DMS114 treated with DMSO at 0.1 percent for 48 hours (cell line): ENCODE data around the gene FKBP3.
A peak's percentile ranks its signal among the peaks of the same experiment; 100 is the strongest.
"Not testable (repeated sequence)": the region's sequence is repeated elsewhere in the genome, so short reads cannot be mapped to it uniquely, and the experiment has no call there.

Experiments used
- DNase-seq: peaks from one replicate; lab custom pipeline; 2025; ENCODE audit not compliant: unreplicated experiment; lab: John Stamatoyannopoulos, UW

FKBP3 gene

GRCh38 chr14:45114327-45114726 lies 20.0 kb downstream of the FKBP3 start:
- DNase-seq, result no peak

DNA sequence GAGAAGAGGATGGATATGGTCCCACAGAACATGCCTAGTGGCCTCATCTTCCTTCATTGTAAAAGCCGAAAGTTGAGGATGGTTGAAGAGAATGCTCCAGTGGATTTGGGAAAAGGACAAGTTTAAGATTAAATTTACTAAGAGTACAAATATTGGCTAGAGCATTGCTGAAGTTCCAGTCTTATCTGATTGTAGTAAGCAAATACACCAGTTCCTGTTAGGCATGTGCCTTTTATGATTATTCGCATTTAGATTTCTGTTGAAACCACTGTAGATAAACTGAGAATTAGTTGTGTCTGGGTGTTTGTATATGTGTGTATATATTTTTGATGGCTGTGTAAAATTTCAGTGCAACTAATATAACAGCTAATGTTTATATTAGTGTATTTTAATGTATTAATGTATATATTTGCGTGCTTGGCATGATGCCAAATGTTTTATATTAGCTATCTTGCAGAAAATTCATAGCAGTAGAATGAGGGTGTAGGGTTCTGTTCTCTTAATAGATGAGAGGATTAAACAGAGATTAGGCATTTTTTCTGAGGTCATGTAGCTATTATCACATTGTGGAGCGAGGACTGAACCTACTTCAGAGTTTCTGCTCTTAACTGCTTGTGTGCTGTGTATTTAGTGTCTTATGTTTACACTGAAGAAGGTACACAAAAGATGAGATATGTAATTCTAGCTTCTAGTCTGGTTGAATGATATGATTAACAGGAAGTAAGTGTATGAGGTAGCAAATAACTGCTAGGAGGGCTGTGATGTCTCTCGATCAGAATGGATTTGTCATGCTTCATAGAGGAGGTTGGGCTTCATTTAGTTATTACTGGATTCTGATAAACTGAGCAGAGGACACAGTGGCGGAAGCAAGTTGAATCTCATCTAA lies 21.1 kb downstream of the FKBP3 start:
- DNase-seq, result no peak

DNA sequence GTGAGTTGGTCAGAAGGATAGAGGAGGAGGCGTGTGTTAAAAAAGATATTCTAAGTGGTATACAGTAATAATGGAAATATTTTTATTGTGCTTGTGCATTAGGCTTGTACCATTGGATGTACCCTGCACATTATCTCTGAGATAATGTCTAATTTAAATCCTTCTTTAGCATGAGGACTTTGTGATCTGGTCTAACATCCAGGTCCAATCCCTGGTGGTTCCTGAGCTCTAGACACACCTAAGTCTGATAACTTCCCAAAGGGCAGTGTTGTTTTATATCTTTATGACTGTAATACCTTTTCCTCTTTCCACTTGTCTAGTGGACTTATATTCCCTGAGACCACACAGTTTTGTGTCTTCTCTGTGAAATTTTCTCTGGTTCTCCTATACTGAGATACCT lies 29.7 kb downstream of the FKBP3 start:
- DNase-seq, result no peak

- no peak for DNase-seq
Observed at GRCh38 chr14:45103806-45104205, 30.5 kb downstream of the FKBP3 start.

- no peak for DNase-seq
Observed at GRCh38 chr14:45096218-45096617, 38.1 kb downstream of the FKBP3 start.

- no peak for DNase-seq
Observed at GRCh38 chr14:45095143-45095542, 39.1 kb downstream of the FKBP3 start.

DNA sequence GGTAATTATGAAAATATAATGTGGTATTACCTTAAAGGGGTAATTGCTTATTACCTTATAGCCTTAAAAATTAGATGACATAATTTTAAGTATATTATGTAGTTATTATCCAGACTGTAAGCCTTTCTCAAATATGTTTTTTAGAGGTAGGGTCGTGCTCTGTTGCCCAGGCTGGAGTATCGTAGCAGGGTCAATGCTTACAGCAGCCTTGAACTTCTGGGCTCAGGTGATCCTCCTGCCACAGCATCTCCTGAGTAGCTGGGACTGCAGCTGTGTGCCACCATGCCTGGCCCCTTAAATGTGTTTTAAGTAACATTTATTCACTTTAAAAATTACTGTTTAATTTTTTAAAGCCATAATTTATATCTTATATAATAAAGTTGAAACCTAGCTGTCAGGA lies 40.0 kb downstream of the FKBP3 start:
- DNase-seq, result no peak

- no peak for DNase-seq
Observed at GRCh38 chr14:45091710-45092109, 42.6 kb downstream of the FKBP3 start.

GRCh38 chr14:45089813-45090212 lies 44.5 kb downstream of the FKBP3 start:
- DNase-seq, result no peak

DNA sequence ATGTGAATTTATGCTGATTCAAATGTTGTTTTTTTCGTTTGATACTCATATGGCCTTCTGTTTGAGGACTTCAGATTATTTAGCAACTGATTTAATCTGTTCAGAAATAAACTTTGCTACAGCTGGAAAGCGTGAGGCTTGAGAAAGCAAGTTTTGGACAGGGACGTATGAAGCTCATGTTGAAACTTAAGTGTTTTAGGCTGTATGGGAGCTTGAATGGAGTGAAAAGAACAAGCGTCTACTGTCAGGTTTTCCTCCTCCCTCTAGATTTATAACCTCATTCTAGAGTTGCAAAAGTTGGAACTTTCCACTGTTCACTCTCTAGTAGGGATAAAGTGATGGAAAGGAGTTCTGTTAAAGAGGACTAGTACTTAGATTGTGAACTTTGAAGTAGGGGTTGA lies 49.3 kb downstream of the FKBP3 start:
- DNase-seq, result no peak

DNA sequence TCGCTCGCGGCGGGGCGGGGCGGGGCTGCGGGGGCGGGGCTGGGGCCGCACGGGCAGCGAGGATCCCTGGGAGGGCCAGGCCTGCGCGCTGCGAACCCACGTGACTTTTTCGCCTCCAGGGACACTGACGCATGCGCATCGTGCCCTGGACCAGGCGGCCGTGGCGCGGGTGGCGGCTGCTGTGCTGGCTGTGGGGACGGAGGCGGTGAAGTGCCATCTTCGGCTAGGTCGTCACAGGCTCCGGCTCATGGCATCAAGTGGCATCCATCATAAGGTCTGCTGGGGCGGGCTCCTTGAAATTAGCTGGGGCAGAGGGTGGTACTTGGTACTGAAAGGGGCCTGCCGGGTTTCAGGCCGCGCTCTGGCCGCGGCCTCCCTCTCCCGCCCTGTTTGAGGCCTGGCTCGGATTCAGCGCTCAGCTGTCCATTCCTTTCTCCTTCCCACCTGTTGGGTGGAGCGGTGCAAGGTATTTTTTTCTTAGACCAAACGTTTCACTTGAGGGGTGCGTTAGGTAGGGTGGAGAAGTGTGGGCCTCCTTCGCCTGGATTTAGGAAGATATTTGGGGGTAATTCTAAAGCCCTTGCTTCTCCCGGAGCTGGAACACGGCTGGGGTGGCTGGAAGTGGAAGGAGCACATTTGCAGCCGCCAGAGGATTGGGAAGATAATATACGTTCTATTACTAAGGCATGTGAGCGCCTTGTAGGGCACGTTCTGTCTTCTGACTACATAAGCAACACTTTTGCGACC lies 50.1 kb downstream of the FKBP3 start, which contains the start of gene PRPF39:
TSS of gene PRPF39 (plus strand) at position 141 of the 747 bp plus-strand sequence. CDS start 11,124 bp downstream, outside the sequence.
- peak; percentile 61 for DNase-seq

DNA sequence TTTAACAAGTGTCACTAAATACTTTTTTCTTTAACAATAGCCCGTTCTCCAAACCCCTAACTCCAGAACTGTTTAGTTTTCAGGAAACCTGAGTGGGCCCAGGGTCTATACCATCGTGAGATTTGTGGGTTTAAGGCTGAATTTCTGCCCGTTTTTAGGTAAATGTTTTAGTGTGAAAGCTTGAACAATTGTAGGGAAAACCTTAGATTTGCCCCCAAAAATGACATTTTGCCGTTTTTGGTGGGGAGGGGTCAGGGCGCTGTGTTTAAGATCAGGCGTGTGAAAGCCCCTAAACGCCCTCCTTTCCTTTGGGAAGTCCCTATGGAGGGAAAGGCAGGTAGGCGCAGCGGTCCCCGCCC lies 50.7 kb downstream of the FKBP3 start:
- peak; percentile 20 for DNase-seq

- DNase-seq, result no peak
Observed at GRCh38 chr14:45082420-45082819, 51.9 kb downstream of the FKBP3 start.

DNA sequence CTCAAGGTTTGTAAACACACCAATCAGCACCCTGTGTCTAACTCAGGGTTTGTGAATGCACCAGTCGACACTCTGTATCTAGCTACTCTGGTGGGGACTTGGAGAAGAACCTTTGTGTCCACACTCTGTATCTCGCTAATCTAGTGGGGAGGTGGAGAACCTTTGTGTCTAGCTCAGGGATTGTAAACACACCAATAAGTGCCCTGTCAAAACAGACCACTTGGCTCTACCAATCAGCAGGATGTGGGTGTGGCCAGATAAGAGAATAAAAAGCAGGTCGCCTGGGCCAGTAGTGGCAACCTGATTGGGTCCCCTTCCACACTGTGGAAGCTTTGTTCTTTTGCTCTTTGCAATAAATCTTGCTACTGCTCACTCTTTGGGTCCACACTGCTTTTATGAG lies 53.2 kb downstream of the FKBP3 start:
- not testable (repeated sequence) for DNase-seq

DNA sequence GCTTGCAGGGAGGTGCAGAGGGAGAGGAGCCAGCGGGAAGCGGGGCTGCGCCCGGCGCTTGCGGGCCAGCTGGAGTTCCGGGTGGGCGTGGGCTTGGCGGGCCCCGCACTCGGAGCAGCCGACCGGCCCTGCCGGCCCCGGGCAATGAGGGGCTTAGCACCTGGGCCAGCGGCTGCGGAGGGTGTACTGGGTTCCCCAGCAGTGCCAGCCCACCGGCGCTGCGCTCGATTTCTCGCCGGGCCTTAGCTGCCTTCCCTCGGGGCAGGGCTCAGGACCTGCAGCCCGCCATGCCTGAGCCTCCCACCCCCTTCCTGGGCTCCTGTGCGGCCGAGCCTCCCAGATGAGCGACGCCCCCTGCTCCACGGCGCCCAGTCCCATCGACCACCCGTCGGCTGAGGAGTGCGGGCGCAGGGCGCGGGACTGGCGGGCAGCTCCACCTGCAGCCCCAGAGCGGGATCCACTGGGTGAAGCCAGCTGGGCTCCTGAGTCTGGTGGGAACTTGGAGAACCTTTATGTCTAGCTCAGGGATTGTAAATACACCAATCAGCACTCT lies 53.8 kb downstream of the FKBP3 start:
- DNase-seq, result not testable (repeated sequence)

- DNase-seq, result no peak
Observed at GRCh38 chr14:45078323-45078722, 56.0 kb downstream of the FKBP3 start.

GRCh38 chr14:45073231-45073879 lies 60.9 kb downstream of the FKBP3 start:
- no peak for DNase-seq

DNA sequence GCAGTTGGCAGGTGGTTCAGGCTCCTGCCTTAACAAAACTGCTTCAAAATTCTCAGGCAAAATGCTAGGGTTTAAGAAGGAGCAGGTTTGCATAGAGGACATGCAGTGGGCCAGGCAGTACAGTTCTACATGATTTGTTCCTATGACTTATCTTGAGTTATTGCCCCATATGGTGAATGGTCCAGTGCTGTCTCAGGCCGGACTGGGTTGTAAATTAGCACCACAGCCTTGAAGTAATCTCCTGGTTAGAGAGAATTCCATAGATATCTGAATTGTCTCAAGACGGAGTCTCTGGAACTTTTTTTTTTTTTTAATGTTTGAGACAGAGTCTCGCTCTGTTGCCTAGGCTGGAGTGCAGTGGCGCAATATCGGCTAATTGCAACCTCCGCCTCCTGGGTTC lies 62.2 kb downstream of the FKBP3 start:
- no peak for DNase-seq

- DNase-seq, result no peak
Observed at GRCh38 chr14:45070215-45070614, 64.1 kb downstream of the FKBP3 start.

DNA sequence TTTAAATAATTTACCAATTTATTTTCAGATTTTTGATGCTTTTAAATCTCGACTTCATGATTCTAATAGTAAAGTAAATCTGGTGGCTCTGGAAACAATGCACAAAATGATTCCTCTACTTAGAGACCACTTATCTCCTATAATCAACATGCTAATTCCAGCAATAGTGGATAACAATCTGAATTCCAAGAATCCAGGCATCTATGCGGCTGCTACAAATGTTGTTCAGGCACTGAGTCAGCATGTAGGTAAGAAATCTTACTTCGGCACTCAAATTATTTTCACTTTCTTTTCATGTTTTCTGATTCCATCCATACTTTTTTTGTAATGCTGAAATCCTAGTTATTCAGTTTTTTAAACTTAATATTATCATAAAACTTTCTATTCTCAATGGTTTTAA lies 65.9 kb downstream of the FKBP3 start:
- no peak for DNase-seq

- no peak for DNase-seq
Observed at GRCh38 chr14:45066667-45067066, 67.6 kb downstream of the FKBP3 start.
